Smooth muscle cell (in vitro differentiated cells): ENCODE measurements around the gene CRTAC1. TPM values are rescaled to one million over a fixed set of nuclear protein-coding genes. Genes with fewer than 3 reads are reported as not detected.
"Not testable (repeated sequence)": the region's sequence is repeated elsewhere in the genome, so short reads cannot be mapped to it uniquely, and the experiment has no call there.

Experiments
- DNase-seq: peaks from one replicate; lab custom pipeline; 2025; ENCODE audit not compliant: unreplicated experiment; lab: John Stamatoyannopoulos, UW
- H2AFZ ChIP-seq: fragments of 200-600 bp; sonication (generic); 2 replicates; pipeline ENCODE4 v1.6.0; 2016; ENCODE audit warnings: antibody characterized with exemption, low read depth, mild to moderate bottlenecking
- H3F3A ChIP-seq: fragments of 200-600 bp; sonication (generic); 2 replicates; pipeline ENCODE4 v1.6.0; 2017; ENCODE audit warnings: antibody characterized with exemption, low read depth
- H3K27ac ChIP-seq: fragments of 200-600 bp; sonication (generic); 2 replicates; pipeline ENCODE4 v1.5.1; 2016; ENCODE audit warnings: low read depth, mild to moderate bottlenecking
- H3K27me3 ChIP-seq: fragments of 200-600 bp; sonication (generic); 2 replicates; pipeline ENCODE4 v1.6.1; 2016; ENCODE audit warnings: low read depth, mild to moderate bottlenecking
- H3K36me3 ChIP-seq: fragments of 200-600 bp; sonication (generic); 2 replicates; pipeline ENCODE4 v1.5.1; 2016; ENCODE audit warnings: low read depth
- H3K4me1 ChIP-seq: fragments of 200-600 bp; sonication (generic); 2 replicates; pipeline ENCODE4 v1.5.1; 2016; ENCODE audit warnings: low read depth
- H3K4me2 ChIP-seq: fragments of 200-600 bp; sonication (generic); 2 replicates; pipeline ENCODE4 v1.6.0; 2016; ENCODE audit warnings: mild to moderate bottlenecking
- H3K4me3 ChIP-seq: fragments of 200-600 bp; sonication (generic); 2 replicates; pipeline ENCODE4 v1.5.1; 2016; ENCODE audit warnings: mild to moderate bottlenecking
- H3K79me2 ChIP-seq: fragments of 200-600 bp; sonication (generic); 2 replicates; pipeline ENCODE4 v1.6.0; 2016; ENCODE audit warnings: low read depth, mild to moderate bottlenecking
- H3K9ac ChIP-seq: fragments of 200-600 bp; sonication (generic); 2 replicates; pipeline ENCODE4 v1.6.0; 2016; ENCODE audit warnings: low read depth
- H3K9me3 ChIP-seq: fragments of 200-600 bp; sonication (generic); replicated peaks from 2 replicates; pipeline ENCODE4 v1.5.1; 2016; ENCODE audit warnings: low read depth
- H4K20me1 ChIP-seq: fragments of 200-600 bp; sonication (generic); 2 replicates; pipeline ENCODE4 v1.6.0; 2016; ENCODE audit warnings: low read depth
- WGBS: methylation state at CpG from one replicate; pipeline ENCODE4 v1.1.7; 2016; ENCODE audit warnings: low lambda C conversion rate; 5-methylcytosine and 5-hydroxymethylcytosine counted together
- polyA plus RNA-seq: library from polyadenylated mRNA; unstranded; fragments of >200 nt; fragmentation: Nextera tagmentation; extraction: Ambion mirVana; gene quantifications from 2 replicates; pipeline ENCODE4 v1.2.1, GENCODE V29; 2016
- total RNA-seq: library from RNA; depleted of rRNA; stranded (reverse); fragments of >200 nt; gene quantifications from 2 replicates; pipeline ENCODE4 v1.2.3, GENCODE V29; 2014
- TF ChIP-seq, protein P1 (sequence below): fragments of 200-600 bp; sonication (generic); IDR thresholded peaks from 2 replicates; pipeline ENCODE4 v1.5.1; 2017; ENCODE audit warnings: borderline replicate concordance, mild to moderate bottlenecking, antibody characterized with exemption; ENCODE audit not compliant: insufficient read depth, poor library complexity, severe bottlenecking

CRTAC1 gene
- total and polyA plus RNA-seq, 2 experiments from 2014 or later, result 0.31 to 0.65 TPM

DNA sequence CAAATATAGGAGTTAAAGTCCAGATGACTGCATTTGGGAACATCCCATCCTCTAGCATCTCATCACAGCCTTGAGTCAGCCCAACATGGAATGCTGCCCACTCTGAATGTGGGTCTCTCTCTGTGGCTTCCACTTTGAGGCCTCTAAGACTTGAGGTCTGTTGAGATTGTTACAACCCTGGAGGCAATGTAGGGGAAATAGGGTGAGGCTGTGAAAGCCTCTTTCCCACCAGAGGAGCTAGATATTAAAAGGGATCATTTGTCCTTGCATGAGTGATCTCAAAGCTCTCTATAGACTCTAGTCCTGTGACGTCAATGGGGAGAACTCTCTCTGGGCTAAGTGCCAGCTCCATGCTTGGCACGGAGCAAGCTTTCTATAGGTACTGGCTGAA, 187.1 kb downstream of the CRTAC1 start:
- DNase-seq, result no peak
- TF ChIP-seq, protein P1, sequence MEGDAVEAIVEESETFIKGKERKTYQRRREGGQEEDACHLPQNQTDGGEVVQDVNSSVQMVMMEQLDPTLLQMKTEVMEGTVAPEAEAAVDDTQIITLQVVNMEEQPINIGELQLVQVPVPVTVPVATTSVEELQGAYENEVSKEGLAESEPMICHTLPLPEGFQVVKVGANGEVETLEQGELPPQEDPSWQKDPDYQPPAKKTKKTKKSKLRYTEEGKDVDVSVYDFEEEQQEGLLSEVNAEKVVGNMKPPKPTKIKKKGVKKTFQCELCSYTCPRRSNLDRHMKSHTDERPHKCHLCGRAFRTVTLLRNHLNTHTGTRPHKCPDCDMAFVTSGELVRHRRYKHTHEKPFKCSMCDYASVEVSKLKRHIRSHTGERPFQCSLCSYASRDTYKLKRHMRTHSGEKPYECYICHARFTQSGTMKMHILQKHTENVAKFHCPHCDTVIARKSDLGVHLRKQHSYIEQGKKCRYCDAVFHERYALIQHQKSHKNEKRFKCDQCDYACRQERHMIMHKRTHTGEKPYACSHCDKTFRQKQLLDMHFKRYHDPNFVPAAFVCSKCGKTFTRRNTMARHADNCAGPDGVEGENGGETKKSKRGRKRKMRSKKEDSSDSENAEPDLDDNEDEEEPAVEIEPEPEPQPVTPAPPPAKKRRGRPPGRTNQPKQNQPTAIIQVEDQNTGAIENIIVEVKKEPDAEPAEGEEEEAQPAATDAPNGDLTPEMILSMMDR, result no peak
- H3K9me3 ChIP-seq, result no peaks in the 10 kb centered on the region
- H3K4me2 ChIP-seq, result no peak overlapping the region
- H3K79me2 ChIP-seq, result no peaks in the 10 kb centered on the region
- WGBS, result 64% methylated on average over 2 of the region's 2 CpGs
- H3F3A ChIP-seq, result no peaks in the 10 kb centered on the region
- no peak overlapping the region for H2AFZ ChIP-seq
- peaks cover 26% of the 10 kb centered on the region for H3K27me3 ChIP-seq
- no peak overlapping the region for H3K4me3 ChIP-seq
- no peak overlapping the region for H3K27ac ChIP-seq
- no peaks in the 10 kb centered on the region for H4K20me1 ChIP-seq
- no peaks in the 10 kb centered on the region for H3K36me3 ChIP-seq
- H3K9ac ChIP-seq, result no peak overlapping the region
- no peaks in the 10 kb centered on the region for H3K4me1 ChIP-seq

DNA sequence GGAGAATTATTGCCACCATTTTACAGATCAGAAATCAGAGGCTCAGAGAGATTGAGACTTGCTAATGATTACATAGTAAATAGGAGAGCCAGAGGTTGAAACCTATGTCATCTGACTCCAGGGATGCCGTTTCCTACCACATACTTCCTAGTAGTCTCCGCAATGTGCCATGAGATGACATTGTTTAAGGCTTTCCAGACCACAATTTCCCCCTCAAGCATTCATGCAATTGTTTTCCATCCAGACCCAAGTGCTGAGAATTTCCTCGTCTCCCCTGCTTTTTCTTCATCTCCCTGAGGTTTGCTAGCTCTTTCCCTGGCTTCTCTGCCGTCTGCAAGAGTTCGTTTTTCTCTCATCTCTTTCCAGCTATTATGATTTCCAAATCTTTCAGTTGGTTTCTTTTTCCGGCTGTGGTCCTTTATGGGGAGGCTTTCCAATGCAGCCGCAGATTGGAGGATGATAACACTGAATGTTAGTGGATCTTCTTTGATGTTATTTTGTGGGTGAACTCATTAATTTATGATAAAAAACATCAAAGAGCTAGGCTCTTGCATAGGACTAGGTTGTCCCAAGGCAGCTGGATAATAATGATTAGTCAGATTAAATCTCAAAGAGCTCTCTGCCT, 187.7 kb downstream of the CRTAC1 start:
- H3F3A ChIP-seq, result no peaks in the 10 kb centered on the region
- no peak overlapping the region for H3K4me2 ChIP-seq
- no peaks in the 10 kb centered on the region for H3K4me1 ChIP-seq
- DNase-seq, result no peak
- no peak overlapping the region for H3K4me3 ChIP-seq
- no peak overlapping the region for H2AFZ ChIP-seq
- TF ChIP-seq, protein P1, result no peak
- no peaks in the 10 kb centered on the region for H3K79me2 ChIP-seq
- H3K27me3 ChIP-seq, result peaks cover 21% of the 10 kb centered on the region
- no peaks in the 10 kb centered on the region for H3K9me3 ChIP-seq
- H3K27ac ChIP-seq, result no peak overlapping the region
- H3K9ac ChIP-seq, result no peak overlapping the region
- 77% methylated on average over 7 of the region's 7 CpGs for WGBS
- no peaks in the 10 kb centered on the region for H3K36me3 ChIP-seq
- H4K20me1 ChIP-seq, result no peaks in the 10 kb centered on the region

DNA sequence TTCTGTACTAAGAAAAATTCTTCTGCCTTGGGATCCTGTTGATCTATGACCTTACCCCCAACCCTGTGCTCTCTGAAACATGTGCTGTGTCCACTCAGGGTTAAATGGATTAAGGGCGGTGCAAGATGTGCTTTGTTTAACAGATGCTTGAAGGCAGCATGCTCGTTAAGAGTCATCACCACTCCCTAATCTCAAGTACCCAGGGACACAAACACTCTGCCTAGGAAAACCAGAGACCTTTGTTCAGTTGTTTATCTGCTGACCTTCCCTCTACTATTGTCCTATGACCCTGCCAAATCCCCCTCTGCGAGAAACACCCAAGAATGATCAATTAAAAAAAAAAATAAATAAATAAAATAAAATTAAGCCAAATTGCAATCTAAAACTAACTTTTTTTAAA, 188.3 kb downstream of the CRTAC1 start:
- H3K27me3 ChIP-seq, result peaks cover 18% of the 10 kb centered on the region
- not testable (repeated sequence) for H4K20me1 ChIP-seq, H3K4me3 ChIP-seq, DNase-seq, H3K4me1 ChIP-seq, H3K27ac ChIP-seq, H2AFZ ChIP-seq, H3K79me2 ChIP-seq, H3K36me3 ChIP-seq, H3K9ac ChIP-seq, H3K4me2 ChIP-seq, H3K9me3 ChIP-seq, H3F3A ChIP-seq
- 89% methylated on average over 3 of the region's 3 CpGs for WGBS

DNA sequence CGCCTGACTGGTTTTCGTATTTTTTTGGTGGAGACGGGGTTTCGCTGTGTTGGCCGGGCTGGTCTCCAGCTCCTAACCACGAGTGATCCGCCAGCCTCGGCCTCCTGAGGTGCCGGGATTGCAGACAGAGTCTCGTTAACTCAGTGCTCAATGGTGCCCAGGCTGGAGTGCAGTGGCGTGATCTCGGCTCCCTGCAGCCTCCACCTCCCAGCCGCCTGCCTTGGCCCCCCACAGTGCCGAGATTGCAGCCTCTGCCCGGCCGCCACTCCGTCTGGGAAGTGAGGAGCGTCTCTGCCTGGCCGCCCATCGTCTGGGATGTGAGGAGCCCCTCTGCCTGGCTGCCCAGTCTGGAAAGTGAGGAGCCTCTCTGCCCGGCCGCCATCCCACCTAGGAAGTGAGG, 189.3 kb downstream of the CRTAC1 start:
- H3K4me2 ChIP-seq, H3K27ac ChIP-seq, H4K20me1 ChIP-seq, H3K27me3 ChIP-seq, H3K9me3 ChIP-seq, H3K36me3 ChIP-seq, H3K4me1 ChIP-seq, H3K79me2 ChIP-seq, DNase-seq, H3K4me3 ChIP-seq, H2AFZ ChIP-seq, H3K9ac ChIP-seq, H3F3A ChIP-seq: not testable (repeated sequence)
- WGBS, result 98% methylated on average over 16 of the region's 22 CpGs

DNA sequence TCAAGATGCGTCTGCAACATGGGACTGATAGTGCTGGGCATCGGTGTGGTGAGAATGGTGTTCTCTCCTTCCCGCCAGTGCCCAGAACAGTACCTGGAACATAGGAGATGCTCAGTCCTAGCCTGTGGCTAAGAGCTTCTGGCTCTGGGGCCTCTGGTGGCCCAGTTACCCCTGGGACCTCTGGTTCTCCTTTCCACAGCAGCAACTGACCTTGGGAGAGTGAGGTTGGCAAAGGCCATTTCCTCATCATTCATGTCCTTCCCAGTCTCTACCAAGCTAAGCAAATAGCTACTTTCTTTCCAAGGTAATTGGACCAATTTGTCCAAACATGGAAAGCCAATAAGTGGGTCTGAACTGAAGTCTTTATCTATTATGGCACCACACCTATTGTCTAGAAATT, 192.3 kb downstream of the CRTAC1 start:
- H3K79me2 ChIP-seq, result no peaks in the 10 kb centered on the region
- H2AFZ ChIP-seq, result no peak overlapping the region
- no peaks in the 10 kb centered on the region for H4K20me1 ChIP-seq
- no peaks in the 10 kb centered on the region for H3K4me1 ChIP-seq
- H3K27ac ChIP-seq, result no peak overlapping the region
- H3K4me2 ChIP-seq, result no peak overlapping the region
- H3K9me3 ChIP-seq, result no peaks in the 10 kb centered on the region
- no peaks in the 10 kb centered on the region for H3F3A ChIP-seq
- H3K4me3 ChIP-seq, result no peak overlapping the region
- H3K27me3 ChIP-seq, result peaks cover 21% of the 10 kb centered on the region
- no peak for DNase-seq
- no peaks in the 10 kb centered on the region for H3K36me3 ChIP-seq
- TF ChIP-seq, protein P1, result no peak
- H3K9ac ChIP-seq, result no peak overlapping the region
- 86% methylated on average over 3 of the region's 3 CpGs for WGBS
